ENCODE data around the gene RTP5.

The RTP5 gene

GRCh38 chr2:241857572-241858121, 11.9 kb upstream of the RTP5 start:
- no peak for DNase-seq (ENCODE audit: low spot score)

- DNase-seq (ENCODE audit: low spot score) = peak; percentile 67
These were observed 11.1 kb upstream of the RTP5 start, which contains the start of gene PDCD1 for GRCh38 chr2:241858206-241859016. Gene PDCD1, minus strand, starts transcription at chr2:241858894. Its CDS starts 56 bp downstream, at chr2:241858838.

- DNase-seq (ENCODE audit: low spot score) = no peak
These were observed 10.5 kb upstream of the RTP5 start for GRCh38 chr2:241859017-241859435.

GRCh38 chr2:241859436-241860183, 9.9 kb upstream of the RTP5 start:
- no peak for DNase-seq (ENCODE audit: low spot score)

GRCh38 chr2:241860184-241861078, 9.1 kb upstream of the RTP5 start:
- no peak for DNase-seq (ENCODE audit: low spot score)

GRCh38 chr2:241861264-241861663, 8.3 kb upstream of the RTP5 start:
- DNase-seq (ENCODE audit: low spot score) = no peak

GRCh38 chr2:241862093-241862492, 7.4 kb upstream of the RTP5 start:
- no peak for DNase-seq (ENCODE audit: low spot score)

GRCh38 chr2:241862775-241863535, 6.6 kb upstream of the RTP5 start:
- no peak for DNase-seq (ENCODE audit: low spot score)

GRCh38 chr2:241863536-241863954, 6.0 kb upstream of the RTP5 start:
- DNase-seq (ENCODE audit: low spot score) = no peak

- DNase-seq (ENCODE audit: low spot score) = no peak
These were observed 5.2 kb upstream of the RTP5 start for GRCh38 chr2:241864168-241864849.

GRCh38 chr2:241864850-241865213, 4.7 kb upstream of the RTP5 start:
- no peak for DNase-seq (ENCODE audit: low spot score)

GRCh38 chr2:241865416-241865956, 4.0 kb upstream of the RTP5 start:
- no peak for DNase-seq (ENCODE audit: low spot score)

- DNase-seq (ENCODE audit: low spot score) = no peak
These were observed 3.4 kb upstream of the RTP5 start for GRCh38 chr2:241865957-241866789.

GRCh38 chr2:241866790-241867645, 2.5 kb upstream of the RTP5 start:
- no peak for DNase-seq (ENCODE audit: low spot score)

- peak; percentile 45 for DNase-seq (ENCODE audit: low spot score)
These were observed 1.6 kb upstream of the RTP5 start for GRCh38 chr2:241867776-241868420.

GRCh38 chr2:241868661-241869081, 858 bp upstream of the RTP5 start:
- DNase-seq (ENCODE audit: low spot score) = peak; percentile 30

- DNase-seq (ENCODE audit: low spot score) = no peak
These were observed 582 bp downstream of the RTP5 start for GRCh38 chr2:241870081-241870541.
